EH (cell line): ENCODE data around the gene POLR3F.
A peak's percentile ranks its signal among the peaks of the same experiment; 100 is the strongest.

Source experiments
- DNase-seq: peaks from one replicate; pipeline ENCODE4 v3.0.0-alpha.2; 2015; ENCODE audit warnings: low read depth

POLR3F gene

DNA sequence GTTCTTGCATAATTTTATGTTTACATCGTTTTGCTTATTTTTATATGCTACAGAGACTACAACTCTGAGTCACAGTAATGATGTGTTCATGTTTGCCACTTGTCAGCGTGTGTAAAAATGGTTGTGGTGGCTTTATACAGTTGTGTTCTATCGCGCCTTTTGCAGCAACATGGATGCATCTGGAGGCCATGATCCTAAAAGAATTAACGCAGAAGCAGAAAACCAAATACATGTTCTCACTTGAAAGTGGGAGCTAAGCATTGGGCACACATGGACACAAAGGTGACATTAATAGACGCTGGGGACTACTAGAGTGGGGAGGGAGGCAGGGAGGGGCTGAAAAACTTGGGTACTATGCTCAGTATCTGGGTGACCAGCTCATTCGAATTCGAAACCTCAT lies 39.6 kb downstream of the POLR3F start:
- no peak for DNase-seq

GRCh38 chr20:18507218-18508191 lies 40.3 kb downstream of the POLR3F start, which contains the start of gene SEC23B:
TSS of gene SEC23B (plus strand) at chr20:18507940. CDS start at chr20:18510836, 2,896 bp downstream.
- DNase-seq: peak; percentile 97

GRCh38 chr20:18511571-18511970 lies 44.4 kb downstream of the POLR3F start:
- no peak for DNase-seq

DNA sequence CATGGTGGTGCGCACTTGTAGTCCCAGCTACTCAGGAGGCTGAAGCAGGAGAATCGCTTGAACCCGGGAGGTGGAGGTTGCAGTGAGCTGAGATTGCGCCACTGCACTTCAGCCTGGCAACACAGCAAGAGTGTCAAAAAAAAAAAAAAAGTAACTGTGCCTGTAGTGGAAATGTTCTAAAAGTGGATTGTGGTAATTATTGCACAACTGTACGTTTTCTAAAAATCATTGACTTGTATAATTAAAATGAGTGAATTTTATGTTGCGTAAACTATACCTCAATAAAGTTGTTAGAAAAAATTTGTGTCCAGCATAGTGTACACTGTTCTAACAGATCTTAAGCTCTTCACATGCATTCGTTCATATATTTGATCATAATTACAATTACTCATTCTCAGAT lies 46.0 kb downstream of the POLR3F start:
- DNase-seq: no peak

GRCh38 chr20:18514127-18514526 lies 46.9 kb downstream of the POLR3F start:
- DNase-seq: no peak

DNA sequence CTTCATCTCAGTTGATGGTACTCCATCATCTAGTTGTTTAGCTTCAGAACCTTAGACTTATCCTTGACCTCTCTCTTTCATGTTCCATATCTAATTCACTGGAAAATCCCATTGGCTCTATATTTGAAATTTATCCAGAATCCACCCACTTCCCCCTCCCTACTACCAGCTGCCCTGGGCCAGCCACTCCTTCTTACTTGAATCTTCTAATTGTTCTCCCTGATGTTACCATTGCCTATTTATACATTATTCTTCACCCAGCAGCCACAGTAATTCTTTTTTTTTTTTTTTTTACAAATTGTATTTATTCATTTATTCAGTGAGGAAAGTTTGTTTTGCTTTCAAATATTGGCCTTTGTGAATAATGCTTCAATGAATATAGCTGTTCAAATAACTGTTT lies 48.8 kb downstream of the POLR3F start:
- DNase-seq: no peak

DNA sequence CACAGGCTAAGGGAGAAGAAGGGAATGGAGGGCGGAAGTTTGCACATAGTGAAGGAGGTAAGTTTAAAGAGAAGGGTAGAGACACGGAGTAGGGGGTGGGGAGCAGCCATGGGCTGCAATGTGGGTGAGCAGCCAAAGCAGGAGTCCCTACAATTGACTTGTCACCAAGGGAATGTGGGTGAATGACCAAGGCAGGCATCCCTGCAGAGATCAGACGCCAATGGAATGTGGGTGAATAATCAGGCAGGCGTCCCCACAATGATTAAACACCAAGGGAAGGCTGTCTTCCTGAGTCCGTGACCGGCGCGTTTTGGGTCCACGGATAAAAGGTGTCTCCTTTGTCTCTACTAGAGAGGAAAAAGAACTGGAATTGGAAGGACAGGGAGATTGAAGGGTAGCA lies 54.9 kb downstream of the POLR3F start:
- DNase-seq: peak; percentile 57

- DNase-seq: no peak
Measured at GRCh38 chr20:18523066-18523465, 55.9 kb downstream of the POLR3F start.

DNA sequence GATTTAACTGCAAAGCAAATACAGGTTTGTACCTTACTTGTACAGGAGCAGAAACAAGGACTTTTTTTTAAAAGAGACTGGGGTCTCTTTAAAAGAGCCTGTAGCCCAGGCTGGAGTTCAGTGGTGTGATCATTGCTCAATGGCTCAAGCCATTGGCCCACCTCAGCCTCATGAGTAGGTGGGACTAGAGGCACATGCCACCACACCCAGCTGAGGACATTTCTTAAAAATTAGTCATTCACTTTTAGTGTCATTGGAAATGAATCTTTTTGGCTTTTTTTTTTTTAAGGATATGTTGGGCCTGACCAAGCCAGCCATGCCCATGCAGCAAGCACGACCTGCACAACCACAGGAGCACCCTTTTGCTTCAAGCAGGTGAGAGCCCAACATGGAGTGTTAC lies 57.5 kb downstream of the POLR3F start:
- DNase-seq: peak; percentile 76

- DNase-seq: peak; percentile 23
Measured at GRCh38 chr20:18526761-18527160, 59.6 kb downstream of the POLR3F start.

DNA sequence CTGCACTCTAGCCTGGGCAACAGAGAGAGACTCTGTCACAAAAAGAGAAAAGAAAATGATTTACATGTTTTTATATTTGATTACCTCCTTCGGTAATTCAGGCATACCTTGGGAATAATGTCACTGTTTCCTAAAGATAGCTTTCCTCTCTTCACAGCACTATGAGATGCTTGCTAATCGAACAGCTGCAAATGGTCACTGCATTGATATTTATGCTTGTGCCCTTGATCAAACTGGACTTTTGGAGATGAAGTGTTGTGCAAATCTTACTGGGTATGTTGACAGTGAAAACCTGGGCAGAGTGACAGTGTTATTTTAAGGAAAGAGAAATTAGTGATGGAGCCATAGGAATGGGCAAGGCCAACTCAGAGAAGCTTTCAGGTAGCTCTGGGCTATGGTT lies 60.1 kb downstream of the POLR3F start:
- DNase-seq: no peak

GRCh38 chr20:18527836-18528235 lies 60.6 kb downstream of the POLR3F start:
- peak; percentile 46 for DNase-seq

GRCh38 chr20:18529041-18529440 lies 61.9 kb downstream of the POLR3F start:
- DNase-seq: no peak

DNA sequence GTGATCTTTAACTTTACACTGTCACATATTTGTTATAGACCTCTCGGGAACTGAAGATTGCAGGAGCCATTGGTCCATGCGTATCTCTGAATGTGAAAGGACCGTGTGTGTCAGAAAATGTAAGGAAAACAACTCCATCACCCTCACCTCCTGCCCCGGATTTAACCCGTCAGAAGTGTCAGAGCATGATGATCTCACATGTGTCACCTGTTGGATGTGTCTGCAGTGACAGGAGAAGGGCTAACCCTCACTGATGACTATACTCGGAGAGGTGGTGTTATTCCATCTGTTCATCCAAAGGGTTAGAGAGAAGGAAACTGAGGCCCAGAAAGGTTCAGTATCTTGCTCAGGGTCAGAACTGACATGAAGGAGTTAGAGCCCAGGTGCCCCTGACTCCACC lies 65.4 kb downstream of the POLR3F start:
- no peak for DNase-seq

GRCh38 chr20:18533491-18533890 lies 66.3 kb downstream of the POLR3F start:
- DNase-seq: peak; percentile 7

DNA sequence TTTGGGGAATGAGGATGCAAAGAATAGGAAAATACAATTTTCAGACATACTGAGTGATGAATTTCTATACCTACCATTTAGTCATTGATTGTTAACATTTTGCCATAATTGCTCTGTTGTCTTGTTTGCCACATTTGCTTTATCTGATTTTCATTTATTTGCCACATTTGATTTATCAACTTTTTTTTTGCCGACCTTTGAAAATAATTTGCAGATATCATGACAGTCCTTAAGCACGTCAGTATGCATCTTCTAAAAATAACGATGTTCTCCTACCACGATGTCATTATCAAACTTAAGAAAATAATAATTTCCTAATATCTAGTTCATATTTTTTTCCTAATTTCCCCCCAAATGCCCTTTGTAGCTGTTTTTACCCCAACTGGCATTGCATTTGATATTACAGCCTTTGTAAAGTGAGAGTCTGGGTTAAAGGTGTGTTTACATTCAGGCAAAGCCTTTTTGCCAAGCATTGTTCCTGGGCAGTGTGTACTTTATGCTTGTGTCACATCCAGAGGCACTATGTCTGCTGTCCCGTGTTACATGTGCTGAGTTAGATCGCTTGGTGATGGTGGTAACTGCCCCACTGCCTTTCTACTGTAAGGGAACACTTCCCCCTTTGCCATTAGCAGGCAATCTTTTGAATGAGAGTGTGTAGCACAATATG lies 66.9 kb downstream of the POLR3F start:
- no peak for DNase-seq
